NCI-H2081 (cell line): ENCODE data around the gene GPC1.

ENCODE experiments used
- DNase-seq, 2 experiments: peaks; one replicate each; lab custom pipeline; 2025; lab: John Stamatoyannopoulos, UW

GPC1 gene

GRCh38 chr2:240412211-240412861, 23.1 kb upstream of the GPC1 start:
- no peak for DNase-seq

GRCh38 chr2:240412975-240413812, 22.3 kb upstream of the GPC1 start:
- no peak for DNase-seq

GRCh38 chr2:240413813-240414429, 21.5 kb upstream of the GPC1 start:
- DNase-seq = no peak

- no peak for DNase-seq
These were observed 18.6 kb upstream of the GPC1 start for GRCh38 chr2:240416821-240417220.

- no peak for DNase-seq
These were observed 17.2 kb upstream of the GPC1 start for GRCh38 chr2:240418311-240418710.

GRCh38 chr2:240419271-240419670, 16.2 kb upstream of the GPC1 start:
- DNase-seq = no peak

GRCh38 chr2:240419723-240420122, 15.7 kb upstream of the GPC1 start:
- no peak for DNase-seq

- DNase-seq = no peak
These were observed 15.0 kb upstream of the GPC1 start for GRCh38 chr2:240420206-240421104.

- no peak for DNase-seq
These were observed 14.1 kb upstream of the GPC1 start for GRCh38 chr2:240421381-240421780.

GRCh38 chr2:240422658-240423329, 12.7 kb upstream of the GPC1 start:
- DNase-seq = no peak

GRCh38 chr2:240423788-240424191, 11.7 kb upstream of the GPC1 start:
- no peak for DNase-seq

- no peak for DNase-seq
These were observed 10.9 kb upstream of the GPC1 start for GRCh38 chr2:240424341-240425235.

- no peak for DNase-seq
These were observed 10.2 kb upstream of the GPC1 start for GRCh38 chr2:240425236-240425615.

- DNase-seq = no peak
These were observed 9.8 kb upstream of the GPC1 start for GRCh38 chr2:240425697-240426096.

- DNase-seq = no peak
These were observed 8.4 kb upstream of the GPC1 start for GRCh38 chr2:240426845-240427721.

GRCh38 chr2:240427729-240428128, 7.7 kb upstream of the GPC1 start:
- no peak for DNase-seq

GRCh38 chr2:240428245-240428644, 7.2 kb upstream of the GPC1 start:
- DNase-seq = no peak

GRCh38 chr2:240429341-240429871, 6.1 kb upstream of the GPC1 start:
- no peak for DNase-seq

- no peak for DNase-seq
These were observed 5.5 kb upstream of the GPC1 start for GRCh38 chr2:240429872-240430491.
